Mononuclear cell (primary cell): Measurements from ENCODE around the gene MIEF1. TPM values are rescaled to one million over a fixed set of nuclear protein-coding genes. Genes with fewer than 3 reads are reported as not detected.

Source experiments
- H3K27me3 ChIP-seq: 2 replicates; pipeline ENCODE4 v1.6.0; 2011; ENCODE audit warnings: low read length, control low read depth; ENCODE audit not compliant: insufficient read depth
- H3K4me1 ChIP-seq: 2 replicates; pipeline ENCODE4 v1.5.1; 2011; ENCODE audit warnings: mild to moderate bottlenecking, low read length, control low read depth; ENCODE audit not compliant: insufficient read depth
- H3K4me3 ChIP-seq: 2 replicates; pipeline ENCODE4 v1.5.1; 2011; ENCODE audit warnings: mild to moderate bottlenecking, low read length, moderate library complexity
- H3K9me3 ChIP-seq: 2 replicates; pipeline ENCODE4 v1.5.1; 2011; ENCODE audit warnings: low read depth, mild to moderate bottlenecking, control low read depth, low read length
- total RNA-seq: library from RNA; depleted of rRNA; stranded (reverse); fragments of >200 nt; gene quantifications from one replicate; pipeline ENCODE4 v1.2.3, GENCODE V29; 2012

Gene MIEF1
- total RNA-seq, 1 donor = 26.4 TPM

DNA sequence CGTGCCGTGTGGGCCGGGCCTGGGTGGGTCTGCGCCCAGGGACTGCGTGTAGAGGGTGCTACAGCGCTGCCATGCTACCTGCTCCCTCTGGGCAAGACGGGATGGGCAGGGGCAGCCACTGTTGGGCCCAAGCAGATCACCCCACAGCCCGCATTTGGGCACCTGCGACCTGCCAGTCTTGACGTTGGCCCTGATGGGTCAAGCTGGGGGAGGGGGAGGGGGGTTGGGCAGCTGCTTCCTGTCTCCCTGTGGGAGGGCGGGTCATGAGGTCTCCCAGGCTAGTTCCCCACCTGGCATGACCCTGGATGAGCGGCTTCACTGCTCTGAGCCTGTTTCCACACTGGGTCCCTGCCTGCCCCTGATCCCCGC, 33.3 kb downstream of the MIEF1 start:
- Histone ChIP-seq H3K9me3 (no peaks in the 10 kb centered on the region), H3K27me3 (no peaks in the 10 kb centered on the region), H3K4me1 (peaks cover 28% of the 10 kb centered on the region), H3K4me3 (no peak overlapping the region)

DNA sequence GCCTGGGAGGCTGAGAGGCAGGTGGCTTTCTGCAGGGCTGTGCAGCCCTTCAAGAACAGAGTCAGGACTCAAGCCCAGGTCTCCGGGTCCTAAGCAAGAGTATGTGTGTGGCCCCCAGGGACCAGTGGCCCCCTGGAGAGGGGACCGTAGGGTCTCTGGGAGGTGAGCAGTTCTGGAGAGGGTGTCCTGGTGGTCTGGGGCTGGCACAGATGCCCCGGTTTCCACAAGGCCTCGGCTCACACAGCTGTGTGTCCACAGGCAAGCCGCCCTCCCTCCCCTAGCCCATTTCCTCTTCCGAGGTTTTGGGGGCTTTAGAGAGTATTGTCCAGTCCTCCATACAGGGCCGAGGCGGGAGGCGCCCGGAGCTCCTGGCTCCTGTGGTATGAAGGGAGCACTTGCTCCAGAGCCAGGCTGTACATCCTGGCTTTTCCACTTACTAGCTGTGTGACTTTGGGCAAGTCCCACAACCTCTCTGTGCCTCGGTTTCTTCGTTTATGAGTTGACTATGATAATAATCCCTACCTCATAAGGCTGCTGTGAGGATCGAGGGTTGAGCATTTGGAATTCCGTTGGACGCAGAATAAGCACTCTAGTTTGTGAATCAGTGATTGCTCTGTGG, 33.9 kb downstream of the MIEF1 start:
- H3K4me3 ChIP-seq = no peak overlapping the region
- H3K9me3 ChIP-seq = no peaks in the 10 kb centered on the region
- no peaks in the 10 kb centered on the region for H3K27me3 ChIP-seq
- H3K4me1 ChIP-seq = peaks cover 22% of the 10 kb centered on the region

DNA sequence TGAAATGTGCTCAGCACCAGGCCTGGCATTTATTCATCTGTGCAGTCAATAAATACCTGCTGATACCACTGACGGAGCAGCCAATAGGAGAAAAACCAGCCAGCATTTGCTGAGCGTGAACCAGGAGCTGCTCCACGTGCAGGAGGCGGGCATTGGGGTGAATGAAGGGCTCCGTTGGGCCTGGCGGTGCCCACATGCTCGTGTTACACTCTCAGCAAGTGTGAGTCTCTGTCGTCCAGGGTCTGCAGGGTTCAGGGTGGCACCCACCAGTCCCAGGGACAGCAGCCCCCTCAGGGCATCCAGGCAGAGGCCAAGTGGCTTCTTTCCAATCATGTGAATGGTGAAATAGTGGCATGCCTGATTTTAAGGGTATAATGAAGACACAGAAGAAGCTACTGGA, 34.6 kb downstream of the MIEF1 start:
- no peaks in the 10 kb centered on the region for H3K9me3 ChIP-seq
- H3K4me3 ChIP-seq = no peak overlapping the region
- no peaks in the 10 kb centered on the region for H3K27me3 ChIP-seq
- peaks cover 15% of the 10 kb centered on the region for H3K4me1 ChIP-seq

DNA sequence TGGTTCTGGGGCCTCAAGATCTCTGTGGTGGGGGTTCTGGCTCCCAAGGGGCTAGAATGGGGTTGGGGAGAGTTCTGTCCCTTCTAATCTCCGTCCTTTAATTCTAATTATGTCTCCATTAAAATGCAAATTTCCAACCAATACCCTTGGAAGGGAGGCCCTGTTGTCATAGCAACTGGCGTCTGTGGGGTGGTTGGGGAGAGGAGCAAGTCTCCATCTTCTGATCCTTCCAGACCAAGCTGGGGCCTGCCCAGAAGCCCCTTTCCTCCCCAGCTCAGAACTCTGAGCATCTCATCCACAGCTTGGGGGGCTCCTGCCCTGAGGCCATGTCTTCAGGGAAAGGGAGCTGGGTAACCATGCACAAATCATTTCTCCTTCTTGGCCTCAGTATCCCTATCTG, 35.9 kb downstream of the MIEF1 start:
- no peaks in the 10 kb centered on the region for H3K9me3 ChIP-seq
- no peak overlapping the region for H3K4me3 ChIP-seq
- no peaks in the 10 kb centered on the region for H3K27me3 ChIP-seq
- H3K4me1 ChIP-seq = peaks cover 10% of the 10 kb centered on the region

DNA sequence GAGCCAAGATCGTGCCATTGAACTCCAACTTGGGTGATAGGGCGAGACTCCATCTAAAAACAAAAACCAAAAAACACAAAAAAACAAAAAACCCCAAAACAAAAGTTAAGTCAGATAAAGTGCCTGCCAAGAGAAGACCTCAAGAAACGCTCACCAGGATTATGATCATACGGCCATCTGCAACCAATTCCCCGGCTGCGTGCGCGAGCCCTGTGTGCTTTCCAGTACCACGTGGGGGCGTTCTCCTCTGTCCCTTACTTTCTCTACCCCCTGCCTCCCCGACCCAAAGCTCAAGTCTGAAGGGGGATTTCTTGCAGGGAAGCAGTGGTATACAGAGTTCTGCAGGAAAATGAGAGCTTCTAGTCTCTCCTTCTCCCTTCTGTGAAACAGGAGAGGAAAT, 41.0 kb downstream of the MIEF1 start:
- Histone ChIP-seq H3K9me3 (no peaks in the 10 kb centered on the region), H3K4me3 (no peak overlapping the region), H3K4me1 (peaks cover 8% of the 10 kb centered on the region), H3K27me3 (peaks cover 6% of the 10 kb centered on the region)

DNA sequence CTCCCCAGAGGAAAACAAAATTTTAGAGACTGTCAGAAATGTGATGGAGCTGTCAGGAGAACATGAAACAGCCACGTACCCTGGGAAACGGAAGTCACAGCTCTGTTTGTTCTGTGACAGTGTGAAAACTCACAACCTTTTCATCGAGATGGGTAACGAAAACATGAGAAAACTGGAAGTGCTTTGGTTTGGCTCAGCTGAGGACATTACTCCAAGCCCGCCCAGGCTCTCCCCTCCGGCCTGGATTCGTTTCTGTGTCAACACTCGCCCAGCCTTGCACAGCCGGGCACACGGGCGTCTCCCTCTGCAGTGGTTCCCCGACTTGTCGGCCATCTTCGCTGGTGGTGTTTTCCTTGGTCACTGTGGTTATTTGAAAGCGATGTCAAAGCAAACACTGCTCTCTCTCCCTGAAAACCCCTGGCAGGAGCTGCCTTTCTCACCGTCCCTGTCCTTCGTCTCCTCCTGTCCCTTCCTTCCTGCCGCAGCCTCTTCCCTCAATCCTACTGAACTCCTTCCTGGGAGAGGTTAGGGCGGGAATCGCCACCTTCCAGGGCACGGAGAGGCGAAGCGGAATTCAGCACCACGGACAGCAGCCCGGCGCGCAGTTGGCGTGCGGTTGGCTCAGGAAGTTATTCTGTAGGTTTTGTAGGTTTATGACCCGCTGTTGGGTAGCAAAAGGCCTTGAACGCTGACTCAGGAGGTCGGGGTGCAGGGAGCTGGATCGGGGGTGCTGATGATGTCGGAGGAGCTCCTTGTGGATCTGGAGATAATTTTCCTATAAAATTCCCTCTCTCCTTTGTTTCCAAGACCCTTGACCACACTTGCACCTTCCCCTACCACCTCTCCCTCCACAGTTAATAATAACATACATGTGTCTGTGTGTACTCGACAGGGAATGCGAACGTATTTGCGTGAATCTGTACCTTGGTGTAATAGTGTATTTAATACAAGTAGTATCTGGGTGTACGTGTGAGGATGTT, 43.6 kb downstream of the MIEF1 start:
- no peak overlapping the region for H3K4me3 ChIP-seq
- H3K4me1 ChIP-seq = peaks cover 8% of the 10 kb centered on the region
- H3K27me3 ChIP-seq = peaks cover 6% of the 10 kb centered on the region
- H3K9me3 ChIP-seq = no peaks in the 10 kb centered on the region

DNA sequence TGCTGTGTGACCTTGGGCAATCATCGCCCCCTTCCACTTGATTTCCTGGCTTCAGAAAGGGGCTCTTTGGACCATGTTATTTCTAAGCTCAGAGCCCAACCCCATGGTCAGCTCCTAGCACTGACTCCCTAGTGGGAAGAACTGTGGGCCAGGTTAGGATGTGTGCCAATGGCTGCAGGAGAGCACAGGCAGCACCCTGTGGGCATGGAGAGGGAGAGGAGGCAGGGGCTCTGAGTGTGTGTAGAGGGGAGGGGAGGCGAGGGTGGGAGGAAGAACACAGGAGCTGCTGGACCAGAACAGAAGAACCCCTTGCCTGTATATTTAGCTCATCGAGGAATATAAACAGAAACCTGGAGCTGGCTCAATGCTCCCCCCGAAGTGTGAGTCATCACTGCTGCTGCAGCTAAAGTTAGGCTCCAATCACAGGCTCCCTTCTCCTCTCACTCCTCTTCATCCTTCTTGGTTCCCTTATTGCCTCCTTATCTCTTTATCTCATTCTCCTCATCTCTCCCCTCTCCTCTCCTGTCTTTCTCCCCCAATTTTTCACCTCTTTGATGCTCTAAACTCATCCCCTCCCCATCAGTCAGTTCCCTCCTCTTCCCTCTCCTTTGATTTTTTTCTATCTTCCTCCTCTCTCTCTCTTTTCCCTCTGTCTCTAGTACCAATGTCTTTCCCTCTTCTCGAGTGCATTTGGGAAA, 44.9 kb downstream of the MIEF1 start:
- Histone ChIP-seq H3K9me3 (no peaks in the 10 kb centered on the region), H3K4me3 (no peak overlapping the region), H3K27me3 (peaks cover 6% of the 10 kb centered on the region), H3K4me1 (peaks cover 8% of the 10 kb centered on the region)

DNA sequence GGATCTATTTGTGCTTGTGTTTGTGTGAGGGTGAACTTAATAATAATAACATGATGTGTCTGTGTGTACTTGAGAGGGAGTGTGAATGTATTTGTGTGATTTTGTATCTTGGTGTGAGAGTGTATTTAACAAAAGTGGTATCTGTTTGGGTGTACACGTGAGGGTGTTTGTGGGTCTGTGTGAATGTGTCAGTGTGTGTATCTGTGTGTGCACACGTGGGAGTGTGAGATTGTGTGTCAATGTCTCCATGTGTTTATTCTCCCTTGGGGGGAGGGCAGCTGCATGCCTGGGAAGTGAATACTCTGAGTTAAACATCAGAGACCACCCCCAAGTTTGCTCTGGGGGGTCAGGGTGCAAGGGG, 45.5 kb downstream of the MIEF1 start:
- H3K27me3 ChIP-seq = peaks cover 6% of the 10 kb centered on the region
- no peak overlapping the region for H3K4me3 ChIP-seq
- H3K9me3 ChIP-seq = no peaks in the 10 kb centered on the region
- peaks cover 8% of the 10 kb centered on the region for H3K4me1 ChIP-seq

DNA sequence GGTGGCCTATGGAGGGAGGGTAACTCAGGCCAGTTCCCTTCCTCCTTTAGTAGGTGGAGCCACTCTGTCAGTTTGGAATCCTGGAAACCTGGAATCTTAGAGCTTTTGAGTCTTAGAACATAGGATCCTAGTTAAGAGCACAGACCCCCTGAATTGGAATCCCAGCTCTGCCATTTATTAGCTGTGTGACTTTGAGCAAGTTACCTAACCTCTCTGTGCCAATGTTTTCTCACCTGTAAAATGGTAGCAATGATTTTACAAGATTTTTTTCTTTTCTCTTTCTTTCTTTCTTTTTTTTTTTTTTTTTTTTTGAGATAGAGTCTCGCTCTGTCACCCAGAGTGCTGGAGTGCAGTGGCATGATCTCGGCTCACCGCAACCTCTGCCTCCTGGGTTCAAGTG, 51.3 kb downstream of the MIEF1 start:
- H3K9me3 ChIP-seq = no peaks in the 10 kb centered on the region
- no peak overlapping the region for H3K4me3 ChIP-seq
- H3K4me1 ChIP-seq = no peaks in the 10 kb centered on the region
- peaks cover 25% of the 10 kb centered on the region for H3K27me3 ChIP-seq

DNA sequence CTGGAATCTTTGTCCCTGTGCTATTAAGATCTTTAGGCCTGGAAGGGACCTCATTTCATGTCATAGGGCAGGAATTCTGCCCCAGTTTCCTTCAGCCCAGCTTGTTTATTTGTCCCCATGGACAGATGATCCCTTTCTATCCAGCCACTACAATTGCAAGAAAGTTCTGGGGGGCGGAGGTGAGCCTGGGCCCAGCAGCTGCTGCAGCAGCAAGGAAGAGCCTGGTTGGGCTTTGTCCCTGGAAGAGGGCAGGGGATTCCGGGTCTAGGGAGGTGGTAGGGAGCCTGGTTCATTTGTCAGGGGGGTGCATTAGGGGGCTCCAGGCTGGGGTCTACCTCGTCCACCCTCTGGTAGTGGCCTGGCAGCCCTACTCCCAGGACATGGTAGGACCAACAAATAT, 52.1 kb downstream of the MIEF1 start:
- no peak overlapping the region for H3K4me3 ChIP-seq
- no peaks in the 10 kb centered on the region for H3K4me1 ChIP-seq
- H3K27me3 ChIP-seq = peaks cover 32% of the 10 kb centered on the region
- H3K9me3 ChIP-seq = no peaks in the 10 kb centered on the region

DNA sequence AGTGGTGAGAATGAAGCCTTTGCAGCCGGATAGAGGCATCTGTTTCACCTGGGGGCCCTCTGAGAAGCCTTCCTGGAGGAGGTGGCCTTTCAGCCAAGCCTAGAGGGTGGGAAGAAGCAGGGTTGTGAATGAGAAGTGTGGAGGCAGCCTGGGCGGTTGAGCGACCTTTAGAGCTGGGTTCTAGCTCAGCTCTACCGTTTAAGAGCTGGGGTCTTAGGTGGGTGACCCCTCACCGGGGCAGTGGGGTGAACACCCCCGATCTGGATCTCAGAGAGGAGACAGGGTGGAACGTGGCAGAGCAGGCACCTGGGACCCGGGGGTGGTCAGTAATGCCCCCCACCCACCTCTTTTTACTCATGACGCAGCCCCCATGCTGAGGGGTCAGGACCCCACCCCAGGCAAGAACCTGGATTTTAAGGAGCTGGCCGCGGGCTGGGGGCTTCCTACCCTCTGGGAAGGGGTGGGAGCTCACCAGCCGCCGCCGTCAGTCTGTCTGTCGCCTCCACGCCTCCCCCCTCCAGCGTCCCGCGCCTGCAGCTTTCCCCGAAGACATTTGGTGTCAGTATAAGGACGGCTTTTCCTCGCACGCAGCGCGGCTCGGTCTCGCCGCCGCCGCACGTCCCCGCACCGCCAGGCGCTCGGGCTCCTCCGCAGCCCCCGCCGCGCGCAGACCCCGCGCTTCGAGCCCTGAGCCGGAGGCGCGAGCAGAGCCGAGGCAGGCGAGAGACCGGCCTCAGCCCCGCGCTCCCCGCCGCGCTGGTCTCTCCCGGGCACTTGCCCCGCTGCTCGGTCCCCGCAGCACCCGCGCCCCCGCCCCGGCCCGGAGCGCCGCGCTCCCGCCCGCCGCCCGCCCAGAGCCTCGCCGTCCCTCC, 55.1 kb downstream of the MIEF1 start:
- H3K4me3 ChIP-seq = no peak overlapping the region
- no peaks in the 10 kb centered on the region for H3K4me1 ChIP-seq
- no peaks in the 10 kb centered on the region for H3K9me3 ChIP-seq
- peaks cover 36% of the 10 kb centered on the region for H3K27me3 ChIP-seq

DNA sequence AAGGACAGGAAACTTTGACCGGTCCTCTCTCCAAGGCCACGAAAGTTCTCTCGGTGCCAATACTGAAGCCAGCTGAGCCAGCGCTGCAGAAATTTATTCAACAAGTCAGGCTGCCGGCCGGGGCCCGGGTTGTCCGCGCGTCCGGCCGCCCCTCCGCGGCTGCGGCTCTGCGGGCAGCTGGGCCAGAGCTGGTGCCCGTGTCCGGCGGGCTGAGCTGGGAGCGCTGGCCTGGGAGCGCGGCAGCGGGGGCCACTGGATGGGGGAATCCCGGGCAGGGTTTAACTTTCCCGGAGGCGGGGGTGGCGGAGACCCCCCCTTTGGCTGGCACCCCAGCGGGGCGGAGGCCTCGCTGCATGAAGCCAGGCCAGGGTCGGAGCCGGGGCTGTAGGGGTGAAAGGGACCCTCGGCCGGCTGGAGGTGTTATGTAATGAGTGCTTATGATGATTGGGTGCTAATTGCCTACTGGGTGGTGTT, 56.2 kb downstream of the MIEF1 start:
- Histone ChIP-seq H3K4me3 (no peak overlapping the region), H3K27me3 (peaks cover 36% of the 10 kb centered on the region), H3K4me1 (no peaks in the 10 kb centered on the region), H3K9me3 (no peaks in the 10 kb centered on the region)

DNA sequence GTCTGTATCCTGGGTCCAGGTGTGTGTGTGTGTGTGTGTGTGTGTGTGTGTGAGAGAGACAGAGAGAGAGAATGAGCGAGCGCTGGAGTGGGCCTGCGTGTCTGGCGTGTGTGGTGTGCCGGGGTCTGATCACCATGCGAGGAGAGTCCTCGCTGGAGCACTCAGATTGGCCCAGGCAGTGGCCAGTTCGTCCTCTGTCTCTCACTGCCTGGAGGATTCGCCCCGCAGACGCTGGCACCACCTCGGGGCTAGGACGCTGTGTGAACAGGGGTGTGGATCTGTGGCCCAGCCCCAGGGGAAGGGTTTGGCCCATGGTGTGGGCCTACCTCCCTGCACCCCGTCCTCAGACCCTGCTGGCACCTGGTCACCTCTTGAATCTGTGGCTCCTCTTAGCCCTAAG, 56.9 kb downstream of the MIEF1 start:
- Histone ChIP-seq H3K4me1 (no peaks in the 10 kb centered on the region), H3K9me3 (no peaks in the 10 kb centered on the region), H3K27me3 (peaks cover 36% of the 10 kb centered on the region), H3K4me3 (no peak overlapping the region)

DNA sequence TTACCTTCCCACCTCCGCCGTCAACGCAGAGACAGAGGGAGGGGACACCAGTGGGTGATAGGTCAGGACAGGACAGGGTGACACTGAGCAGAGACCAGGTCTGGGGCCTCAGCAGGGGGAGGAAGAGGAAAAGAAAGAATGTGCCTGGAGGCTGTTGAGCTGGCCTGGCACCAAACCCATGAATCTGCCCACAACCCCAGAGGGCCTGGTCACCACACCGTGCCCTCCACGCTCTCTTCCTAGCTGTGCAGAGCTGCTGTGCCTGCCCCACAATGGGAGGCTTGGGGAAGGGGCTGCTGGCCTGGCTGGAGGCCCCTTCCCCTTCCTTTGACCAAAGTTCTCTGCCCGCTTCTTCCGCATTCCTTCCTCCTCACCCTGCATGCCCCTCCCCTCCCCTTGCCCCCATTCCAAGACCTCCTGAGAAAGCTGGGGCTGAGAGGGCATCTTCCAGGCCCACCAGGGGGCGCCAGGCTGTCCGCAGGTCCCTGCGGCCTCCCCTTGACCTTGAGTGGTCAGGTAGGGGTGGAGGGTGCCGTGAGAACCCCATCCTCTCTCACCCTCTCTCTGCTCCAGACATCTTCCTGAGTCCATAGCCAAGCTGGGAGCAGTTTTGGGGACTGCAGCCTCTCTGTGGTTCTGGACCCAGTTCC, 57.5 kb downstream of the MIEF1 start:
- H3K27me3 ChIP-seq = peaks cover 36% of the 10 kb centered on the region
- no peaks in the 10 kb centered on the region for H3K4me1 ChIP-seq
- H3K9me3 ChIP-seq = no peaks in the 10 kb centered on the region
- no peak overlapping the region for H3K4me3 ChIP-seq
